Activated CD4-positive, alpha-beta T cell treated with anti-CD3 and anti-CD28 coated beads, Interleukin-2, amount 50 U/mL, for 48 hours (primary cell): Measurements from ENCODE around the gene TEX101.

Experiments used
- DNase-seq, 2 experiments: peaks; one replicate each; pipeline ENCODE4 v3.0.0-alpha.2; 2020

Gene TEX101

DNA sequence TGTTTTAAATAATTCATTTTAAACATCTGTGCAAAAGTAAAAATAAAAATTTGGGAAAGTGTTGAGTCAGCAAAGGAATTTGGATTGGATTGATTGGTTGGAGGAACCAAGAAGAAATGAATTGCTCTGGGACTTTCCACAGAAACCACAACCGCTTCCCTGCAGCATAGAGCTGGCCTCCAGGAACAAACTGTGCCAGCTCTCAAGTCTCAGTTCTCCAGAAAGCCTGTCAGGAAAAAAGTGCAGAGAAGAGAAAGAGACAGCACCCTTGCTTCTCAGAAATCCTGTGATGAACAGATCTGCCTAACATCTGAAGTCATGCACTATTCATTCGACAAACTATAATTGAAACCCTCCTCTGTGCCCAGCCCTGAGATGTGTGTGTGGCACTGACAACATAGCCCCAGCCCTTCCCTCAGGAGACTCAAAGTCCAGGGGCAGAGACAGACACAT, 35.9 kb downstream of the TEX101 start:
- no peak for DNase-seq

DNA sequence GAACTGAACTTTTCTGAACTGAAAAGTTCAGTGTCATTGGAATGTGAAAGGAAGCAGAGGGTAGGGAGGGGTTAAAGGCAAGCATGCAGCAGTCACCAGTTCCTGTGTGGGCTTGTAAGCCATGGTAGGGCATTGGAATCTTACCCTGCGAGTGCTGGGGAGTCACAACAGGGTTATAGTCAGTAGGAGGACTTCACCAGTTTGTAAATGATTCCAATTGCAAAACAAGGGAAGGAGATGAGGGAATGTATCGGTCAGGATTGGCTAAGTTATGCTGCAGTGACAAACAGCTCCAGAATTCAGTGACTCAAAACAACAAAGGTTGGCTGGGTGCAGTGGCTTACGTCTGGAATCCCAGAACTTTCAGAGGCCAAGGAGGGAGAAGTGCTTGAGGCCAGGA, 37.9 kb downstream of the TEX101 start:
- DNase-seq, result no peak

- DNase-seq, result no peak
Measured at GRCh38 chr19:43454031-43454430, 39.3 kb downstream of the TEX101 start.

DNA sequence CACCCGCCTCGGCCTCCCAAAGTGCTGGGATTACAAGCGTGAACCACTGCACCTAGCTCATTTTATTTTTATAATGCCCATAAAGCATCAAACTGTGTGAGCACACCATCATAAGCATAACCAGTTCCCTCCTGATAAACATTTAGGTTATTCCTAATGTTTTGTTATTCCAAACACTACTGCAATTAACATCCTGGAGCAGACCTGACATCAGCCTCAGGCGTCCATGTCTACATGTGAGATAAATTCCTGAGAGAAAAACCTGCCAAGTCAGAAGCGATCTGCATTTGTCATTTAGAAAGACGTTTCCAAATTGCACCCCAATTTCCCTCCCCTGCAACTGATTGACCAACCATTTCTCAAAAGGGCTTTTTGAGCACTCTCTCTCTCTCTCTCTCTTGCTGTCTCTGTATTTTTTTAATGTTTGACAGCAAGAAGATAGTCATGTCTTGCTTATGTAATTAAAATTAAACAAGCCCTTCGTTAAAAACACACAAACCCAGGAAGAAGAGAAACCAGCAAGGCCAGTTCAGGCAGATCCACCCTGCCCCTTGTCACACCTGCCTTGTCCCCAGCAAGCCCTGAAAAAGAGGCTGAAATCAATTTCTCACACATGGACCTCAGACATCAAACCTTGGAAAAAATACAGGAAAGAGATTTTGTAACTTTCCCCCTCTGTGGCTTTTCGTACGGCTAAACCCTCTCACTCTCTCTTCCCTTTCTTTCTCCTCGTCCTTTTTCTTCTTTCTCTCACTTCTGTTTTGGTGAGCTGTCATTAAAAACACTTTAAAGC, 40.8 kb downstream of the TEX101 start:
- no peak for DNase-seq

DNA sequence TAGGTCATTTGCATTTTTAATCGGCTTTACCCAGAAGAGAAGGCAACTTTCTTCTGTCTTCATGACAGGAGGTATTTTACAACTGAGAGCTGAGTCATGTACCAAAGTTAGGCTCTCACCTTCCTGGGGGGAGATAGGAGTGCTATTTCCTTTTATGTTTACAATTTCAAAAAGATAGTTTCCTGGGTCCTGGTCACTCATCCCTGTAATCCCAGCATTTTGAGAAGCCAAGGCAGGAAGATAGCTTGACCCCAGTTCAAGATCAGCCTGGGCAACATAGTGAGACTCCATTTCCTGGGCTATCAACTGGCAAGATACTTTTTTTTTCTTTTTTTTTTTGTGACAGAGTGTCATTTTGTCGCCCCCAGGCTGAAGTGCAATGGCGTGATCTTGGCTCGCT, 43.1 kb downstream of the TEX101 start:
- DNase-seq, result no peak

DNA sequence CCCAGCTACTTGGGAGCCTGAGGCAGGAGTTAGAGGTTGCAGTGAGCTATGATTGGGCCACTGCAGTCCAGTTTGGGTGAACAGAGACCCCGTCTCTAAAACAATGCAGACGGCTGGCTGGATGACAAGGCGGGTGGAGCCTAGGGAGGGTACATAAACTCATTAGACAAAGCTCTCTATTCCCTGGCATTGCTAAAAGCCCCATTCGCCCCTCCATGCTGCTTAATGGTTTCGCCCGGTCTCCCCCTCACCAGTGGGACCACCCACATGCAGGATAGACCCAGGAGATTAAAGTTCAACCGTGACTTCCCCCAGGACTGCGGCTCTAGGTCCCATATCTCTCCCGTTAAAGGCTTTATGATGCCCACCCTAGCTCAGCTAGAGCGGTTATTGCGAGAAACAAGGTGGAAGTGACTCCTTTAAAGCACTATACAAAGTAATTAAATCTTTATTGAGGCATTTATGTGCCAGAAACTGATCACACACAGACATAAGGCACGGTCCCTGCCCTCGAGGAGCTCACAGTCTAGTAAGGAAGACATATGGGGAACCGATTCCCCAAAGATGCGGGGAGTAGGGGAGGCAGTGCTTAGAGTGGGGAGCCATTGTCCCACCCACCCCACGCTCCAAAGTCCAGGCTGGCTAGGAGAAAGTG, 45.8 kb downstream of the TEX101 start:
- no peak for DNase-seq

DNA sequence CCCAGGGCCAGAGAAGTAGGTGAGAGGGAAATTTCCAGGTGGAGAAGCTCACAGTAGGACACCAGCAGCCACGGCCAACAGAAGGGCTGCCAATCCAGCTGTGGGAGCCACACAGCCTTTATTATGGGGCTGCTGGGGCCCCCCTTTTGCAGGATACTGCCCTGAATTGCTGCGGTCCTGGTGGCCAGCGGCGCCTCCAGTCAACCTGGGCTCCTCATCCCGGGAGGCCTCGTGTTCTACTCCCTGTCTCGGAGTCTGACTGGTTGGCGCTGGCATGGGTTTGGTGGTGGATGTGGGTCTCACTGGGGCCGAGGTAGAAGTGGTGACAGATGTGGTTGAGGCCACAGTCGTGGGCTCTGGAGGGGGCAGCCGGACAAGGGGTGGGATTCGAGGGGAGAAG, 46.6 kb downstream of the TEX101 start:
- DNase-seq, result no peak

DNA sequence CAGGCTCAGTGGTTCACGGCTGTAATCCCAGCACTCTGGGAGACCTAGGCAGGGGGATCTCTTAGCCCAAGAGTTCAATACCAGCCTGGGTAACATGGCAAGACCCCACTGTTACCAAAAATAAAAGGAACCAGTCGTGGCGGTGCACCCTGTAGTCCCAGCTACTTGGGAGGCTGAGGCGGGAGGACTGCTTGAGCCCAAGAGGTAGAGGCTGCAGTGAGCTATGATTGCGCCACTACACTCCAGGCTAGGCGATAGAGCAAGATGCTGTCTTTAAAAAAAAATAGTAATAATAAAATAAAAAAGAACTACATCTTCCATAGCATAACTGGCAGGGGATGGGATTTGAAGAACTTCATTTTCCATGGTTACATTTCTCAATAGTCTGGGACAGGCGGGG, 47.7 kb downstream of the TEX101 start:
- no peak for DNase-seq

- no peak for DNase-seq
Measured at GRCh38 chr19:43462785-43463380, 48.2 kb downstream of the TEX101 start.

GRCh38 chr19:43463381-43464133, 48.9 kb downstream of the TEX101 start:
- DNase-seq, result peak; percentile 99 to 100

- DNase-seq, result peak; percentile 76 to 79
Measured at GRCh38 chr19:43464134-43464775, 49.6 kb downstream of the TEX101 start.

- no peak for DNase-seq
Measured at GRCh38 chr19:43465468-43466120, 50.9 kb downstream of the TEX101 start, which contains the start of gene LYPD3. Gene LYPD3 (minus strand): TSS chr19:43465608. CDS start chr19:43465571, 37 bp downstream.

- no peak for DNase-seq
Measured at GRCh38 chr19:43466793-43467192, 52.1 kb downstream of the TEX101 start.

GRCh38 chr19:43467276-43467675, 52.6 kb downstream of the TEX101 start:
- DNase-seq, result no peak

- no peak for DNase-seq
Measured at GRCh38 chr19:43467730-43468129, 53.0 kb downstream of the TEX101 start.
